Omental fat pad (tissue), 4 donors: ENCODE results near the gene UPP2. TPM values are rescaled to one million over a fixed set of nuclear protein-coding genes. Genes with fewer than 3 reads are reported as not detected.

ENCODE experiments used
- ATAC-seq: fragments of 150-250 bp; one replicate; pipeline ENCODE4 v1.9.1; 2016; ENCODE audit warnings: mild to moderate bottlenecking, moderate library complexity; ENCODE audit not compliant: low FRiP score
- DNase-seq: peaks from one replicate; pipeline ENCODE4 v3.0.0-alpha.2; 2019; ENCODE audit warnings: low spot score
- CTCF ChIP-seq, 3 donors: fragments of 450-650 bp; IDR thresholded peaks; one replicate each; pipeline ENCODE4 v1.5.1; 2016 to 2017; ENCODE audit warnings: antibody characterized with exemption in 3 of 3, mild to moderate bottlenecking in 3 of 3, moderate library complexity in 2 of 3
- total RNA-seq, 4 donors: library from RNA; depleted of rRNA; stranded (reverse); fragments of >200 nt; gene quantifications; one replicate each; pipeline ENCODE4 v1.1.0, GENCODE V29; 2016

Gene UPP2
- not detected for total RNA-seq

GRCh38 chr2:158101384-158101926 is at the start of gene UPP2:
Gene UPP2 (plus strand): TSS chr2:158101876. CDS start chr2:158102064, 188 bp downstream.
- ATAC-seq (no peak), DNase-seq (no peak)
- TF ChIP-seq CTCF (IDR thresholded peaks at IDR 0.05), result no peak

DNA sequence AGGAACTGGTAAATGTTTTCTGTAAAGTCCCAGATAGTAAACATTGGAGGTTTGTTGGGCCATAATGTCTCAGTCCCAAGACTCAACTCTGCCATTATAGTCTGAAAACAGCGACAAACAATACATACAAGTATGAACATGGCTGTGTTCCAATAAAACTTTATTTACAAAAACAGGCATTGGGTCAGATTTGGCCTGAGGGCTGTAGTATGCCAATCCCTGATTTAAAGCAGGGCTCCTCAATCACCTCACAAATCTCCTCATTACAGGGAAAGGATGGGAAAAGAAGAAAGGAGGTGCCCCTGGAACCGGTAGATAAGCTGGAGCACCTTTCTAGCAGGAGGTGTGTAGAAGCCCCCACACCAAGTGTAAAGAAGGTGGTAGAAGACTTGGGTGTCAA is 48.9 kb upstream of the UPP2 start:
- DNase-seq, result no peak
- ATAC-seq, result no peak
- no peak for TF ChIP-seq CTCF (IDR thresholded peaks at IDR 0.05)

GRCh38 chr2:158056875-158057274 is 44.8 kb upstream of the UPP2 start:
- no peak for DNase-seq
- no peak for TF ChIP-seq CTCF (IDR thresholded peaks at IDR 0.05)

GRCh38 chr2:158060160-158060834 is 41.4 kb upstream of the UPP2 start:
- DNase-seq (no peak), ATAC-seq (no peak)
- no peak for TF ChIP-seq CTCF (IDR thresholded peaks at IDR 0.05)

More at GRCh38 chr2:158056875-158057274, 44.8 kb upstream of the UPP2 start:
- no peak for ATAC-seq

GRCh38 chr2:158060835-158061435 is 40.7 kb upstream of the UPP2 start:
- ATAC-seq (no peak), DNase-seq (no peak)
- TF ChIP-seq CTCF (IDR thresholded peaks at IDR 0.05), result no peak

DNA sequence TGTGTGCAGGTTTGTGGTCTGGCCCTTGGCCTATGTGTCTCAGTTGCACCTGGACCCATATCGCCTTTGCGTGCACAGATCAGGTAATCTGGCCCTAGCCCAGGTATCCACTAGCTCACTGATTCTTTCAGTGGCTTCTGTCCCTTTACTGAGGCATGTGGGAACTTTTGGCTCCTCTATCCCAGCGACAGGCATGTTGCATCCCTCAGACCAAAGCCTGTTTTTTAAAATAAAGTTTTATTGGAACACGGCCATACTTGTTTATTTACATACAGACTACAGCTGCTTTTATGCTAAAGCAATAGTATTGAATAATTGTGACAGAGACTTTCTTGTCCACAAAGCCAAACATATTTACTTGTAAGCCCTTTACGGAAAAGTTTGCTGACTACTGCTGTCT is 39.9 kb upstream of the UPP2 start:
- TF ChIP-seq CTCF (IDR thresholded peaks at IDR 0.05), result no peak
- no peak for DNase-seq
- ATAC-seq, result no peak
